ENCODE measurements around the gene HYI.
A peak's percentile ranks its signal among the peaks of the same experiment; 100 is the strongest.
"Not testable (repeated sequence)": the region's sequence is repeated elsewhere in the genome, so short reads cannot be mapped to it uniquely, and the experiment has no call there.

The HYI gene

GRCh38 chr1:43463479-43463878 lies 9.7 kb upstream of the HYI start:
- no peak for DNase-seq

- DNase-seq: no peak
These were observed 7.4 kb upstream of the HYI start for GRCh38 chr1:43460988-43461693.

- not testable (repeated sequence) for DNase-seq
These were observed 4.6 kb upstream of the HYI start for GRCh38 chr1:43458379-43458778.

- no peak for DNase-seq
These were observed 1.6 kb upstream of the HYI start for GRCh38 chr1:43455213-43455889.

- peak; percentile 61 for DNase-seq
These were observed 710 bp upstream of the HYI start for GRCh38 chr1:43454270-43455011.

- DNase-seq: no peak
These were observed 816 bp downstream of the HYI start for GRCh38 chr1:43452789-43453441.

- DNase-seq: no peak
These were observed 1.8 kb downstream of the HYI start for GRCh38 chr1:43451701-43452532.

GRCh38 chr1:43451157-43451591 lies 2.6 kb downstream of the HYI start:
- DNase-seq: no peak

GRCh38 chr1:43450251-43450941 lies 3.3 kb downstream of the HYI start:
- no peak for DNase-seq

- no peak for DNase-seq
These were observed 4.0 kb downstream of the HYI start for GRCh38 chr1:43449708-43450069.

- DNase-seq: no peak
These were observed 4.6 kb downstream of the HYI start for GRCh38 chr1:43448955-43449707.

GRCh38 chr1:43447891-43448708 lies 5.6 kb downstream of the HYI start:
- no peak for DNase-seq

- DNase-seq: no peak
These were observed 6.6 kb downstream of the HYI start for GRCh38 chr1:43446881-43447835.

- DNase-seq: no peak
These were observed 7.4 kb downstream of the HYI start for GRCh38 chr1:43446388-43446740.

- no peak for DNase-seq
These were observed 7.9 kb downstream of the HYI start for GRCh38 chr1:43445606-43446387.

GRCh38 chr1:43444836-43445235 lies 8.9 kb downstream of the HYI start:
- no peak for DNase-seq

GRCh38 chr1:43444151-43444828 lies 9.4 kb downstream of the HYI start:
- no peak for DNase-seq

All from activated naive CD4-positive, alpha-beta T cell treated with Interleukin-2 at 50 U/mL for 16 hours (primary cell).